HG02970 (cell line): ENCODE results near the gene PAQR9.

Experiments
- ATAC-seq: cut with Tn5 transposase; IDR thresholded peaks from one replicate; pipeline ENCODE4 v1.9.1; 2021; ENCODE audit warnings: mild to moderate bottlenecking, moderate library complexity, moderate number of reproducible peaks; ENCODE audit not compliant: unreplicated experiment, low FRiP score

Gene PAQR9

DNA sequence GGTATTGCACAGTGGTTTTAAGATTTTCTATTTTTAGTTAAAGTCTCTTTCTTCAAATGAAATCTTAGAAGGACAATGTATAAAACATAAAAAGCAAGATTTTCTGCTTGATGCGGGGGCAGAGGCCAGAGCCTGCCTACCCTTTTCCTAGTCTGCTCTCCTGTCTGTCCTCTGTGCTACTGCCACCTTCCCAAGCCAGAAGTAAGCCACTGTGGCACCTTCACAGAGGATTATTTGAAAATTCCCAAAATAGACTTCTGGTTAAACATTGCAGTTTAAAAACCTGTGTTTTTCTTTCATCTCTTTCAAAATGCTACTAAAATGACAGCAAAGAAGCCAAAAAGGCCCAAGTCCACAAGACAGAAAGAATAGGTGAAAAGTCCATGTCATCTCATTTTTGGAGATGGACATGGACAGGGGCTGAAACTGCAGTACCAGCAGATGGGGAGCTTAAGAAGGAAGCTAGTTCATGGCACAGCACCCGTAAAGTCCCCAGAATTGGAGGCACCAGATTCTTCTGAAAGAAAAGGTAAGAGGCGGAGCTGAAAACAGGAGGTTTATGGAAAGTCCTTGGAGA lies 37.0 kb downstream of the PAQR9 start:
- ATAC-seq, result no peak

DNA sequence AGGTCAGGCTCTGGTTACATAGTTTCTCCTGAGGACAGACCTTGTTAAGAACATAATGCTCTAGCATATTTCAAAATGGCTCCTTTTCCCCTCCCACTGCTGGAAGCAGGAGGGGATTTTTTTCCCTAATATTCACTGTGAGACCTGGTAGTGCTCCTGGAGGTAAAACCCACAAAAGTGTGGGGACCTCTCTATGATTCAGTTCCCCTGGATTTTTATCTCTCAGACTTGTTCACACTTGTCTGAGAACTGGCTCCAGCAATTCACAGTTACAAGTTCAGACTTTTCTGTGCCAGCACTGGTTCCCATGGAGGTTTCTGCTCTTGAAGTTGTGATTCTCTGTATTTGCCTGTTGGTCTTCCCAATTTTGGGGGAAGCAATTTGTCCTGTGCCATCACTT lies 38.3 kb downstream of the PAQR9 start:
- ATAC-seq, result no peak

DNA sequence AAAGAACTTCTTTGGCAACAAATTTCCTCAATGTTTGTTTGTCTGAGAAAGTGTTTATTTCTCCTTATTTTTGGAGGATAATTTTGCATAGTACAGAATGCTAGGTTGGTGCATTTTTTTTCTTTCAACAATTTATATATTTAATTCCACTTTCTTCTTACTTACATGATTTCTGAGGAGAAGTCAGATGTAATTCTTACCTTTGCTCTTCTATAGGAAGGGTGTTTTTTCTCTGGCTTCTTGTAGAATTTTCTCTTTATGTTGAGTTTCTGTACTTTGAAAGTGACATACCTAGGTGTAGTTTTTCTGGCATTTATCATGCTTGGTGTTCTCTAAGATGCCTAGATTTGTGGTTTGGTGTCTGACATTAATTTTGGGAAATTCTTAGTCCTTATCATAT lies 39.8 kb downstream of the PAQR9 start:
- ATAC-seq, result no peak

DNA sequence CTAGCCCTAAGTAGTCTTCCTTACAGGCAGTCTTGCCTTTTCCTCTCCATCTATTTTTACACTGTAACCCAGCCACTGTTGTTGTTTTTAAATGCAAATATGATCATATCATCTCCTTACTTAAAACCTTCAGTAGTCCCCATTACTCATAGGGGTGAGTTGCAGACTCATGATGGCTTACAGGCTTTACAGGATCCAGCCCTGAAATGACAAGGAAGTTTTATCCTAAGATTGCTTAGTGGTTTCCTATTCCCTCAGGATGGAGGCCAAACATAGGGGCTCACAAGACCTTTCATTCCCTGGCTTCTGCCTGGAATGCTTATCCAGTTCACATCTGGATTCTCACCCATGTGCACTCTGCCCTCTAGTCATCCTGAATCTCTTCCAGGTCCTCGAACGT lies 46.9 kb downstream of the PAQR9 start:
- no peak for ATAC-seq

DNA sequence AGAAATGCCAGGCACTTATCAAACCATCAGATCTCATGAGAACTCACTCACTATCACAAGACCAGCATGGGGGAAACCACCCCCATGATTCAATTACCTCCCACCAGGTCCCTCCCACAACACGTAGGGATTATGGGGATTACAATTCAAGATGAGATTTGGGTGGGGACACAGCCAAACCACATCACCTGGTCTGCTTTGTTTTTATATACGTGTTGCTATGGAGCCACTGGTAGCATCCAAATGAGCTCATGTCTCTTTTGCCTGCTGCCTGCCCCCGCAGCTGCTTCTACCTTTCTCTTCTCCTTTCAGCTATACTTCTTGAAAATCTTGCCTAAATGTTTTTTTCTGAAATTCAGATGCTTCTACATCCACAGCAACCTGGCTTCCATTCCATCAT lies 47.8 kb downstream of the PAQR9 start:
- no peak for ATAC-seq

DNA sequence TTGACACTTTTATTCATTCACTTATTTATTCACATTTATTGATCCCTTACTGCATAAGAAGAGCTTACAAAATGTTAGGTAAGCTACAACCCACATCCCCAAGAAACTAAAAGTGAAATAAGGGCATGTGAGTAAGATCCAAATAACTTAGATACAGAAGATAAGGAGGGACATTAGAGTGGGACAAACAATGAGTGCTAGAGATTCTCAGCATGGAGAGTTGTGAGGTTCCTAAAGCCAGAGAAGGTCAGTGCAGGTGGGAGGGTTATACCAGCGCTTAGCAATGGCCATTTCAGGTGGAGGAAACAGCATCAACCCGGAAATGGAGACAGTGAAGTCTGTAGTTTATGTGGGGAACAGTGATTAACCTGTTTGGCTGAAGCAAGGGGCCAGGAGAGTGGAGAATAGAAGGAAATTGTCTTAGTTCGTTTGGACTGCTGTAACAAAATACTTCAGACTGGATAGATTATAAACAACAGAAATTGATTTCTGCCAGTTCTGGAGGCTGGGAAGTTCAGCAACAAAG lies 49.1 kb downstream of the PAQR9 start:
- no peak for ATAC-seq

DNA sequence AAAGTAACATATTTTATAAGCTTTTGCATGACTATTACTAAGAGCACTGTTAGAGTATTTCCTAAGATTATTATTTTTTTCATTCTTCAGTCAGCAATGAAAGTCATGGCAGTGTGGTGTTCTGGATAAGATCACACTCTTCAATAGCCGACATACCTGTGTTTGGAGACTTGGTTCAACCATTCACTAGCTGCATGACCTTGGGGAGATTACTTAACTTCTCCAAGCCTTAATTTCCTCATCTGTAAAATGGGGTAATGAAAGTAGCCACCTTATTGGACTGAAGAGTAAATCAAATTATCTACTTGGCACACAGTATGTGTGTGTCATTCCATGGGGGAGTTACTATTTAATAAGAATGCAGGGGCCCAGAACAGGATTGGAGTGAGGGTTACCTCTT lies 50.0 kb downstream of the PAQR9 start:
- ATAC-seq, result no peak

DNA sequence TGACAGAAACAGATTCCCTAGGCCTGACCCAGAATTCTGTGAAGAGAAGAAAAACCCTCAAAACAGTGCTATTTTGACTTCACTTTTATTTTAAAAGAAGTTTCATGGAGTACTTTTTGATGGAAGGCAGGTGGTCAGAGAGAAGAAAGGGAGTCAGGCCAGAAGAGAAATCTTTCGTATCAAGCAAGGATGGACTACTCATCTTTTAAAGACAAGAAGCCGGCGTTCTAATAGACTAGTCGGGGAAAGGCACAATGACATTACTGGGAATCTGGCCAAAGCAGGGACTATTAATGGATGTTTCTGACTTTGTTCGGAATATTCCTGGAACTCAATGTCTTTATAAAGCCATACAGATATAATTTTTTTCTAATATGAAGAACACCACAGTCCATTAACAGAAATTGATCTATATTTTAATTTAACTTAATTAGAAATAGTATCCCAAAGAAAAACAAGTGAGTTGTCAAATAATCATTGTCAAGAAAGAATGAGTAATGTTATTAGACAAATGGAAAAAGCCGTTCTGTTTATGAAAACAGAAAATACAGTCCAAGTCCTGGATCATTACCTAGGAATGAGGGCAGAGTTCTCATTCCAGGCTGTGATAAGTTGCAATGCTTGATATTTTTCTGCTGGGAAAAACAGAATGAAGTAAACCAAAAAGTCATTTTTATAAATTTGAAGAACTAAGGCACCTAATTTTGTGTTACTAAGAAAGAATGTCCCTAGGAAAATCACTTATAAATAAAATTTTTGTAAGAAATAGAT lies 50.9 kb downstream of the PAQR9 start:
- no peak for ATAC-seq
